B cell (primary cell): ENCODE results near the gene DPYSL4. TPM values are rescaled to one million over a fixed set of nuclear protein-coding genes. Genes with fewer than 3 reads are reported as not detected.

ENCODE experiments used
- ATAC-seq: fragments of 200-7000 bp; cut with Tn5 transposase; one replicate; pipeline ENCODE4 v1.10.0; 2021; ENCODE audit warnings: low read depth, mild to moderate bottlenecking, moderate number of reproducible peaks, moderate library complexity
- CTCF ChIA-PET: fragments of 350-600 bp; sonication (Branson Sonifier 250); formaldehyde crosslinking; loops from one replicate; lab custom pipeline; 2021; ENCODE audit warnings: antibody characterized with exemption, inconsistent platforms; lab: Charles Lee
- POLR2A ChIA-PET: fragments of 350-600 bp; sonication (Branson Sonifier 250); formaldehyde crosslinking; loops from one replicate; lab custom pipeline; 2021; ENCODE audit warnings: antibody characterized with exemption; lab: Charles Lee
- DNase-seq: peaks from one replicate; pipeline ENCODE4 v3.0.0; 2013
- H2AFZ ChIP-seq: 2 replicates; pipeline ENCODE4 v1.6.1; 2012; ENCODE audit warnings: mild to moderate bottlenecking, low read depth, low read length; ENCODE audit not compliant: insufficient read depth, poor library complexity, severe bottlenecking
- H3K27ac ChIP-seq, 2 donors: 1 replicate in 1 of 2; 2 replicates in 1 of 2; pipeline ENCODE4 v1.5.1; 2012 to 2013; ENCODE audit warnings: low read length in 2 of 2, mild to moderate bottlenecking in 2 of 2, moderate library complexity in 1 of 2
- H3K27me3 ChIP-seq, 4 experiments: fragments of 200-600 bp in 1 of 4; sonication (generic) in 1 of 4; replicated peaks in 1 of 4; 1 replicate in 2 of 4; 2 replicates in 2 of 4; pipeline versions ENCODE4 v1.6.1 to v1.7.0; 2013 to 2016; ENCODE audit warnings: low read length in 3 of 4, mild to moderate bottlenecking in 2 of 4, mixed read lengths in 1 of 4, moderate library complexity in 1 of 4; ENCODE audit not compliant: insufficient read depth in 4 of 4, control insufficient read depth in 3 of 4; ENCODE audit errors: control extremely low read depth in 1 of 4
- H3K36me3 ChIP-seq, 2 experiments: replicated peaks in 1 of 2; 1 replicate in 1 of 2; 2 replicates in 1 of 2; pipeline versions ENCODE4 v1.6.1 to v1.7.1; 2013; ENCODE audit warnings: low read length in 1 of 2; ENCODE audit not compliant: insufficient read depth in 2 of 2, control insufficient read depth in 1 of 2; ENCODE audit errors: control extremely low read depth in 1 of 2, extremely low read depth in 1 of 2
- H3K4me1 ChIP-seq, 2 donors: fragments of 200-600 bp in 1 of 2; sonication (generic) in 1 of 2; 1 replicate in 1 of 2; 2 replicates in 1 of 2; pipeline versions ENCODE4 v1.5.1 to v1.6.1; 2013 to 2017; ENCODE audit warnings: low read length in 2 of 2; ENCODE audit not compliant: control insufficient read depth in 2 of 2, insufficient read depth in 2 of 2
- H3K4me2 ChIP-seq: replicated peaks from 2 replicates; pipeline ENCODE3; 2012; ENCODE audit warnings: mild to moderate bottlenecking, low read depth, low read length; ENCODE audit not compliant: poor library complexity, severe bottlenecking
- H3K4me3 ChIP-seq, 5 experiments: fragments of 200-600 bp in 1 of 5; sonication (generic) in 1 of 5; 1 replicate in 3 of 5; 2 replicates in 2 of 5; pipeline versions ENCODE4 v1.5.1 to v1.7.0; 2011 to 2016; ENCODE audit warnings: low read length in 4 of 5, mild to moderate bottlenecking in 4 of 5, low read depth in 2 of 5, control low read depth in 1 of 5, moderate library complexity in 1 of 5; ENCODE audit not compliant: insufficient read depth in 1 of 5; ENCODE audit errors: control extremely low read depth in 1 of 5, extremely low read depth in 1 of 5
- H3K79me2 ChIP-seq: fragments of 200-600 bp; sonication (generic); one replicate; pipeline ENCODE4 v1.6.0; 2016; ENCODE audit warnings: low read length; ENCODE audit not compliant: control insufficient read depth, insufficient read depth
- H3K9ac ChIP-seq: fragments of 200-600 bp; sonication (generic); 2 replicates; pipeline ENCODE4 v1.6.1; 2017; ENCODE audit warnings: mild to moderate bottlenecking, low read length, moderate library complexity
- H3K9me3 ChIP-seq, 3 donors: one replicate each; pipeline versions ENCODE4 v1.6.1 to v1.7.1; 2013; ENCODE audit warnings: low read length in 2 of 3; ENCODE audit not compliant: control insufficient read depth in 2 of 3, insufficient read depth in 1 of 3; ENCODE audit errors: control extremely low read depth in 1 of 3
- H4K20me1 ChIP-seq: 2 replicates; pipeline ENCODE4 v1.6.0; 2012; ENCODE audit warnings: mild to moderate bottlenecking, low read length; ENCODE audit not compliant: insufficient read depth, control insufficient read depth, poor library complexity, severe bottlenecking
- H3K27ac Mint-ChIP-seq: one replicate; pipeline ENCODE4 v1.8.0; 2021; ENCODE audit warnings: mixed read lengths
- H3K27me3 Mint-ChIP-seq: one replicate; pipeline ENCODE4 v1.8.0; 2021; ENCODE audit warnings: mixed read lengths
- H3K4me1 Mint-ChIP-seq: one replicate; pipeline ENCODE4 v1.8.0; 2021; ENCODE audit warnings: mixed read lengths
- H3K4me3 Mint-ChIP-seq: one replicate; pipeline ENCODE4 v1.8.0; 2021; ENCODE audit warnings: mixed read lengths
- H3K9me3 Mint-ChIP-seq: one replicate; pipeline ENCODE4 v1.8.0; 2022; ENCODE audit warnings: mixed read lengths; ENCODE audit not compliant: insufficient read depth
- EZH2 ChIP-seq: IDR thresholded peaks from 2 replicates; pipeline ENCODE4 v1.6.1; 2012; ENCODE audit warnings: borderline replicate concordance, low read depth, mild to moderate bottlenecking, moderate library complexity, low read length; ENCODE audit not compliant: insufficient read depth, poor library complexity, severe bottlenecking
- WGBS: methylation state at CpG from one replicate; pipeline ENCODE4 v1.1.5; 2013; ENCODE audit warnings: missing lambda C conversion rate; ENCODE audit not compliant: insufficient coverage; 5-methylcytosine and 5-hydroxymethylcytosine counted together
- intact Hi-C: fragments of 100-400 bp; cut with micrococcal nuclease; formaldehyde crosslinking; loops from one replicate; pipeline ENCODE4 v1.10.0; 2022
- polyA plus RNA-seq: library from polyadenylated mRNA; depleted of rRNA; stranded (reverse); fragments of >200 nt; gene quantifications from 2 replicates; pipeline ENCODE4 v1.2.3, GENCODE V29; 2012
- total RNA-seq, 2 donors: library from RNA; stranded (reverse); fragments of 120-200 nt in 1 of 2; gene quantifications; 1 replicate in 1 of 2; 2 replicates in 1 of 2; pipeline versions ENCODE4 v1.2.3 to v1.2.4, GENCODE V29; 2013 to 2022
- TF ChIP-seq, protein P1 (sequence below): fragments of 200-600 bp; IDR thresholded peaks from one replicate; pipeline ENCODE4 v1.8.0; 2022; ENCODE audit warnings: antibody characterized with exemption, mild to moderate bottlenecking

The DPYSL4 gene
- total and polyA plus RNA-seq, 2 donors (not counting 1 experiment from before 2014, with no cell fraction given), result 0.03 to 0.22 TPM

DNA sequence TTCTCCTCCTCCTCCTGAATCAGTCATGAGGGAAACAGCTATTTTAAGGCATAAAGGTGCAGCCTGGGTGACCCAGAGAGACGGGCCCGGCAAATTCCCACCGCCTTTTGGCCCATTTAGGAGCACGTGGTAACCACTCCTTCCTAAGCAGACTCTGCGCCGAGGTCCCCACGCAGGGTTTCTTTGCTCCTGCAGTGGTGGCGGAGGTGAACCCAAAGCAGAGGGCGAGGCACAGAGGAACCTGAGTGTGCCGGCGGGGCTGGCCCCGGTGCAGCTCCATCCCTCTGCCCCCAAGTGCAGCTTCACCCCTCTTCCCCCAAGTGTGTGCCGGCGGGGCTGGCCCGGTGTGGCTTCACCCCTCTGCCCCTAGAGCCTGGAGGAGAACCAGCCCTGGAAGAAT is 50.6 kb downstream of the DPYSL4 start:
- Mint-ChIP-seq H3K27me3 (no peaks in the 10 kb centered on the region), H3K4me1 (peaks cover 7% of the 10 kb centered on the region), H3K4me3 (no peak overlapping the region), H3K27ac (no peak overlapping the region), H3K9me3 (no peaks in the 10 kb centered on the region)
- no peak overlapping the region for H3K4me3 ChIP-seq
- H2AFZ ChIP-seq, result no peak overlapping the region
- WGBS, result 92% methylated on average over 15 of the region's 15 CpGs
- H4K20me1 ChIP-seq, result no peaks in the 10 kb centered on the region
- no peak overlapping the region for H3K9ac ChIP-seq
- ATAC-seq (no peak), DNase-seq (no peak)
- H3K4me2 ChIP-seq, result no peak overlapping the region
- peaks cover 4 to 7% of the 10 kb centered on the region in 2 donors for H3K4me1 ChIP-seq
- no peak overlapping the region for H3K27ac ChIP-seq
- no peaks in the 10 kb centered on the region for H3K36me3 ChIP-seq
- POLR2A ChIA-PET, result no interaction called here
- TF ChIP-seq, protein P1, sequence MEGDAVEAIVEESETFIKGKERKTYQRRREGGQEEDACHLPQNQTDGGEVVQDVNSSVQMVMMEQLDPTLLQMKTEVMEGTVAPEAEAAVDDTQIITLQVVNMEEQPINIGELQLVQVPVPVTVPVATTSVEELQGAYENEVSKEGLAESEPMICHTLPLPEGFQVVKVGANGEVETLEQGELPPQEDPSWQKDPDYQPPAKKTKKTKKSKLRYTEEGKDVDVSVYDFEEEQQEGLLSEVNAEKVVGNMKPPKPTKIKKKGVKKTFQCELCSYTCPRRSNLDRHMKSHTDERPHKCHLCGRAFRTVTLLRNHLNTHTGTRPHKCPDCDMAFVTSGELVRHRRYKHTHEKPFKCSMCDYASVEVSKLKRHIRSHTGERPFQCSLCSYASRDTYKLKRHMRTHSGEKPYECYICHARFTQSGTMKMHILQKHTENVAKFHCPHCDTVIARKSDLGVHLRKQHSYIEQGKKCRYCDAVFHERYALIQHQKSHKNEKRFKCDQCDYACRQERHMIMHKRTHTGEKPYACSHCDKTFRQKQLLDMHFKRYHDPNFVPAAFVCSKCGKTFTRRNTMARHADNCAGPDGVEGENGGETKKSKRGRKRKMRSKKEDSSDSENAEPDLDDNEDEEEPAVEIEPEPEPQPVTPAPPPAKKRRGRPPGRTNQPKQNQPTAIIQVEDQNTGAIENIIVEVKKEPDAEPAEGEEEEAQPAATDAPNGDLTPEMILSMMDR, result no peak
- TF ChIP-seq EZH2, result no peak
- H3K9me3 ChIP-seq, result no peaks in the 10 kb centered on the region
- H3K79me2 ChIP-seq, result no peaks in the 10 kb centered on the region
- H3K27me3 ChIP-seq, result no peaks in the 10 kb centered on the region
- intact Hi-C loops, result no loop called here
- CTCF ChIA-PET, result no interaction called here

DNA sequence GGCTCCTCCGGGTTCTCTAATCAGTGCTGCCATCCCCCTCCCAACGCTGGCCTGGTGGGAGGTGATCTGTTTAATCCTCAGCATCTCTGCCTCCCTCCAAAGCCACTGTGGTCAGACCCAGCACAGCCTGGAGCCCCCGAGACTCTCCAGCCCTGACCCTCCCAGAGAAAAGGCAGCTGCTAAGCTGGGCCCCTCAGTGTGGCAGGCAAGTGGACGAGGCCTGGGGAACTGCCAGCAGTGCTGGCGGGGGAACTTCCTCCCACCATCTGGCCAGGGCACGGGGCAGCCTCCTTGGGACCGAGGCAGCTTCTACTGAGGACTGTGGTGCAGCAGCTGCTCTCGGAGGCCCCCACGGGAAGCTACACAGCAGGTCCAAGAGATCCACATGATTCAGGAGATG is 51.1 kb downstream of the DPYSL4 start:
- H3K4me3 ChIP-seq, result no peak overlapping the region
- Mint-ChIP-seq H3K4me1 (peaks cover 3% of the 10 kb centered on the region), H3K27ac (no peak overlapping the region), H3K4me3 (no peak overlapping the region), H3K27me3 (no peaks in the 10 kb centered on the region), H3K9me3 (no peaks in the 10 kb centered on the region)
- H3K4me2 ChIP-seq, result no peak overlapping the region
- DNase-seq, result no peak
- no peak for ATAC-seq
- ChIA-PET CTCF (no interaction called here), POLR2A (no interaction called here)
- intact Hi-C loops, result no loop called here
- no peak overlapping the region for H3K27ac ChIP-seq
- H2AFZ ChIP-seq, result no peak overlapping the region
- no peak for TF ChIP-seq EZH2
- TF ChIP-seq, protein P1, result no peak
- H3K4me1 ChIP-seq, result peaks cover 0 to 2% of the 10 kb centered on the region in 2 donors
- H3K9ac ChIP-seq, result no peak overlapping the region
- H3K27me3 ChIP-seq, result no peaks in the 10 kb centered on the region
- no peaks in the 10 kb centered on the region for H3K79me2 ChIP-seq
- H3K9me3 ChIP-seq, result no peaks in the 10 kb centered on the region
- no peaks in the 10 kb centered on the region for H3K36me3 ChIP-seq
- H4K20me1 ChIP-seq, result no peaks in the 10 kb centered on the region
- 61% methylated on average over 9 of the region's 9 CpGs for whole genome bisulfite sequencing
